Measurements from ENCODE around the gene SGSM2. TPM values are rescaled to one million over a fixed set of nuclear protein-coding genes. Genes with fewer than 3 reads are reported as not detected.
A peak's percentile ranks its signal among the peaks of the same experiment; 100 is the strongest.

Gene SGSM2
- total RNA-seq, 6 experiments from 2014 or later, result 22.4 to 28.2 (median 26.1) TPM

- DNase-seq, result peak; percentile 88
- no peaks in the 10 kb centered on the region for H3K9me3 Mint-ChIP-seq
- peaks cover 5% of the 10 kb centered on the region; the same call in 1 of the 2 replicates for H3K36me3 Mint-ChIP-seq (ENCODE audit: low read depth)
- no peaks in the 10 kb centered on the region for H3K27me3 Mint-ChIP-seq (ENCODE audit: insufficient read depth)
- H3K4me1 Mint-ChIP-seq (ENCODE audit: low read depth), result peaks cover 14% of the 10 kb centered on the region
- H3K4me3 Mint-ChIP-seq, result no peak overlapping the region; the same call in 1 of the 2 replicates
- TF ChIP-seq CTCF (IDR thresholded peaks at IDR 0.05), result no peak
- H3K27ac Mint-ChIP-seq, result peak overlapping the region; percentile 73
Observed at GRCh38 chr17:2347805-2348685, 10.7 kb downstream of the SGSM2 start.

- no peak for TF ChIP-seq CTCF (IDR thresholded peaks at IDR 0.05)
- DNase-seq, result no peak
- Mint-ChIP-seq H3K9me3 (no peaks in the 10 kb centered on the region), H3K4me3 (no peak overlapping the region), H3K4me1 (ENCODE audit: low read depth) (peaks cover 14% of the 10 kb centered on the region), H3K27ac (no peak overlapping the region), H3K36me3 (ENCODE audit: low read depth) (no peaks in the 10 kb centered on the region), H3K27me3 (ENCODE audit: insufficient read depth) (no peaks in the 10 kb centered on the region)
Observed at GRCh38 chr17:2351269-2351668, 14.0 kb downstream of the SGSM2 start.

- TF ChIP-seq CTCF (IDR thresholded peaks at IDR 0.05), result no peak
- H3K9me3 Mint-ChIP-seq, result no peaks in the 10 kb centered on the region
- H3K27ac Mint-ChIP-seq, result no peak overlapping the region
- H3K27me3 Mint-ChIP-seq (ENCODE audit: insufficient read depth), result no peaks in the 10 kb centered on the region; the same call in 1 of the 2 replicates
- no peak overlapping the region for H3K4me3 Mint-ChIP-seq
- H3K4me1 Mint-ChIP-seq (ENCODE audit: low read depth), result peaks cover 5% of the 10 kb centered on the region
- no peak for DNase-seq
- no peaks in the 10 kb centered on the region for H3K36me3 Mint-ChIP-seq (ENCODE audit: low read depth)
Observed at GRCh38 chr17:2354311-2354710, 17.0 kb downstream of the SGSM2 start.

- DNase-seq, result no peak
- Mint-ChIP-seq H3K36me3 (ENCODE audit: low read depth) (no peaks in the 10 kb centered on the region), H3K4me1 (ENCODE audit: low read depth) (peaks cover 21% of the 10 kb centered on the region), H3K4me3 (no peak overlapping the region), H3K27ac (no peak overlapping the region), H3K9me3 (no peaks in the 10 kb centered on the region), H3K27me3 (ENCODE audit: insufficient read depth) (no peaks in the 10 kb centered on the region; the same call in 1 of the 2 replicates)
- TF ChIP-seq CTCF (IDR thresholded peaks at IDR 0.05), result no peak
Observed at GRCh38 chr17:2357237-2357636, 19.9 kb downstream of the SGSM2 start.

GRCh38 chr17:2357931-2358434, 20.7 kb downstream of the SGSM2 start:
- no peaks in the 10 kb centered on the region for H3K9me3 Mint-ChIP-seq
- no peaks in the 10 kb centered on the region; the same call in 1 of the 2 replicates for H3K27me3 Mint-ChIP-seq (ENCODE audit: insufficient read depth)
- no peak for TF ChIP-seq CTCF (IDR thresholded peaks at IDR 0.05)
- H3K4me3 Mint-ChIP-seq, result no peak overlapping the region
- H3K36me3 Mint-ChIP-seq (ENCODE audit: low read depth), result peaks cover 5% of the 10 kb centered on the region
- peaks cover 21% of the 10 kb centered on the region for H3K4me1 Mint-ChIP-seq (ENCODE audit: low read depth)
- H3K27ac Mint-ChIP-seq, result no peak overlapping the region
- no peak for DNase-seq
